ENCODE data around the gene NCOA5. TPM values are rescaled to one million over a fixed set of nuclear protein-coding genes. Genes with fewer than 3 reads are reported as not detected.

The NCOA5 gene
- total RNA-seq, 3 donors from 2014 or later (not counting 1 experiment from before 2014, with no cell fraction given), result 8.8 to 18.4 (median 18.0) TPM

DNA sequence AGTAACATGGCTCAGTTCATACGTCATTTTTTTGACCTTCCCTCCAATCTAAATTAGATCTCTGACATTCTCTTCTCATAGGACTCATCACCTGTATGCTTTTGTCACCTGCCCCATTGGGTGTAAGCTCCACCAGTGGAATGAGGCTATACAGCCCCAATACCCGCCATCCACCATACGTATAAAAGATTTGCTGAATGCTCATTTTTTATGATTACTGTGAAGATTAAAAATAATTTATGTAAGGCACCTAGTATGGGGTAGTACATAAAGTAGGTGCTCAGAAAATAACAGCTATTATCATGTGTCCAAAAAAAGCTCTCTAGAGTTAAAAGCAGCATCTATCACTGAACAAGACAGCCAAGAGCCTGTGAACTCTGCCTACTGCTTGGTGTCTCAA lies 24.1 kb downstream of the NCOA5 start:
- 100% methylated on average over 1 of the region's 3 CpGs for WGBS (ENCODE audit: insufficient coverage)
- Mint-ChIP-seq H3K36me3 (peaks cover 45% of the 10 kb centered on the region), H3K27ac (no peak overlapping the region), H3K4me3 (no peak overlapping the region), H3K4me1 (peaks cover 10 to 21% of the 10 kb centered on the region in 2 donors), H3K27me3 (ENCODE audit: low read depth in 2 of 2) (peaks cover 0 to under 1% of the 10 kb centered on the region in 2 donors), H3K9me3 (no peaks in the 10 kb centered on the region)
- DNase-seq (no peak), ATAC-seq (no peak)
- no peaks in the 10 kb centered on the region for H3K9me3 ChIP-seq (ENCODE audit: control insufficient read depth, insufficient read depth, low read length)
- peaks cover 7% of the 10 kb centered on the region for H3K4me1 ChIP-seq (ENCODE audit: control insufficient read depth, insufficient read depth, low read length)
- H3K36me3 ChIP-seq (ENCODE audit: control insufficient read depth, insufficient read depth, low read length), result peaks cover 93% of the 10 kb centered on the region
- no peaks in the 10 kb centered on the region for H3K27me3 ChIP-seq (ENCODE audit: control insufficient read depth, insufficient read depth, low read length)
- no peak overlapping the region for H3K27ac ChIP-seq (ENCODE audit: low read length)
- TF ChIP-seq, protein P1, sequence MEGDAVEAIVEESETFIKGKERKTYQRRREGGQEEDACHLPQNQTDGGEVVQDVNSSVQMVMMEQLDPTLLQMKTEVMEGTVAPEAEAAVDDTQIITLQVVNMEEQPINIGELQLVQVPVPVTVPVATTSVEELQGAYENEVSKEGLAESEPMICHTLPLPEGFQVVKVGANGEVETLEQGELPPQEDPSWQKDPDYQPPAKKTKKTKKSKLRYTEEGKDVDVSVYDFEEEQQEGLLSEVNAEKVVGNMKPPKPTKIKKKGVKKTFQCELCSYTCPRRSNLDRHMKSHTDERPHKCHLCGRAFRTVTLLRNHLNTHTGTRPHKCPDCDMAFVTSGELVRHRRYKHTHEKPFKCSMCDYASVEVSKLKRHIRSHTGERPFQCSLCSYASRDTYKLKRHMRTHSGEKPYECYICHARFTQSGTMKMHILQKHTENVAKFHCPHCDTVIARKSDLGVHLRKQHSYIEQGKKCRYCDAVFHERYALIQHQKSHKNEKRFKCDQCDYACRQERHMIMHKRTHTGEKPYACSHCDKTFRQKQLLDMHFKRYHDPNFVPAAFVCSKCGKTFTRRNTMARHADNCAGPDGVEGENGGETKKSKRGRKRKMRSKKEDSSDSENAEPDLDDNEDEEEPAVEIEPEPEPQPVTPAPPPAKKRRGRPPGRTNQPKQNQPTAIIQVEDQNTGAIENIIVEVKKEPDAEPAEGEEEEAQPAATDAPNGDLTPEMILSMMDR (IDR thresholded peaks at IDR 0.05), result no peak
- intact Hi-C loops (cut with micrococcal nuclease), result no loop called here
- H3K4me3 ChIP-seq (ENCODE audit: low read length), result no peak overlapping the region

- Mint-ChIP-seq H3K9me3 (no peaks in the 10 kb centered on the region), H3K36me3 (peaks cover 50% of the 10 kb centered on the region), H3K4me1 (peaks cover 17 to 28% of the 10 kb centered on the region in 2 donors), H3K27ac (no peak overlapping the region), H3K27me3 (ENCODE audit: low read depth in 2 of 2) (peaks cover 0 to 4% of the 10 kb centered on the region in 2 donors), H3K4me3 (no peak overlapping the region)
- intact Hi-C loops (cut with micrococcal nuclease), result no loop called here
- Histone ChIP-seq H3K27me3 (ENCODE audit: control insufficient read depth, insufficient read depth, low read length) (no peaks in the 10 kb centered on the region), H3K36me3 (ENCODE audit: control insufficient read depth, insufficient read depth, low read length) (peaks cover 87% of the 10 kb centered on the region), H3K9me3 (ENCODE audit: control insufficient read depth, insufficient read depth, low read length) (no peaks in the 10 kb centered on the region), H3K4me1 (ENCODE audit: control insufficient read depth, insufficient read depth, low read length) (peaks cover 14% of the 10 kb centered on the region), H3K4me3 (ENCODE audit: low read length) (no peak overlapping the region), H3K27ac (ENCODE audit: low read length) (no peak overlapping the region)
- DNase-seq (no peak), ATAC-seq (no peak)
- 97% methylated on average over 9 of the region's 9 CpGs for WGBS (ENCODE audit: insufficient coverage)
- TF ChIP-seq, protein P1 (IDR thresholded peaks at IDR 0.05), result no peak
Measured at GRCh38 chr20:46065006-46065405, 24.8 kb downstream of the NCOA5 start.

DNA sequence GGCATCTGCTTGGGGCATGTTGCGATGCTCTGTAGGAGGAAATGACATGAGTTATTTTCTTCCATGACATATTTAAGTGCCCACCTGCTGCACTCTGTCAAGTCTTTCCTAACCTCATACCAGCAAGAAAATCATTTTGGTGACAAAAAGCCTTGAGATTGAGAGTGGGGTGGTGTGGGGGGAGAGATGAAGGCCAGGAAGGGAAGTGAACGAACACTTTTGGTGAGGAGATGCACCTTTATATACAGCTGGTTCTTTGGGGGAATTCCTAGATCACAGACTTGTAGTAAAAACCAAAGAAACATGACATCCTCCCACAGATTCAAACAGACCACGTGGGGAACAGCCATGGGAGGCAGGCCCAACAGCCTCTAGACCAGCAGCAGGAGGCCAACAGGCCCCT lies 26.1 kb downstream of the NCOA5 start:
- WGBS (ENCODE audit: insufficient coverage), result 77% methylated on average over 3 of the region's 3 CpGs
- H3K27ac Mint-ChIP-seq, result no peak overlapping the region
- H3K4me1 Mint-ChIP-seq, result peaks cover 30 to 38% of the 10 kb centered on the region in 2 donors
- H3K4me3 Mint-ChIP-seq, result no peak overlapping the region
- no peak for ATAC-seq
- Histone ChIP-seq H3K36me3 (ENCODE audit: control insufficient read depth, insufficient read depth, low read length) (peaks cover 75% of the 10 kb centered on the region), H3K9me3 (ENCODE audit: control insufficient read depth, insufficient read depth, low read length) (no peaks in the 10 kb centered on the region), H3K27ac (ENCODE audit: low read length) (no peak overlapping the region), H3K4me3 (ENCODE audit: low read length) (no peak overlapping the region), H3K27me3 (ENCODE audit: control insufficient read depth, insufficient read depth, low read length) (peaks cover 4% of the 10 kb centered on the region), H3K4me1 (ENCODE audit: control insufficient read depth, insufficient read depth, low read length) (peaks cover 22% of the 10 kb centered on the region)
- no peaks in the 10 kb centered on the region for H3K9me3 Mint-ChIP-seq
- H3K36me3 Mint-ChIP-seq, result peaks cover 50% of the 10 kb centered on the region
- TF ChIP-seq, protein P1 (IDR thresholded peaks at IDR 0.05), result no peak
- H3K27me3 Mint-ChIP-seq (ENCODE audit: low read depth in 2 of 2), result peaks cover 8 to 16% of the 10 kb centered on the region in 2 donors
- intact Hi-C loops (cut with micrococcal nuclease), result no loop called here
- DNase-seq, result no peak

GRCh38 chr20:46063151-46063550 lies 26.6 kb downstream of the NCOA5 start:
- intact Hi-C loops (cut with micrococcal nuclease), result no loop called here
- Histone ChIP-seq H3K36me3 (ENCODE audit: control insufficient read depth, insufficient read depth, low read length) (peaks cover 70% of the 10 kb centered on the region), H3K9me3 (ENCODE audit: control insufficient read depth, insufficient read depth, low read length) (no peaks in the 10 kb centered on the region), H3K27me3 (ENCODE audit: control insufficient read depth, insufficient read depth, low read length) (peaks cover 9% of the 10 kb centered on the region), H3K4me1 (ENCODE audit: control insufficient read depth, insufficient read depth, low read length) (peaks cover 27% of the 10 kb centered on the region), H3K27ac (ENCODE audit: low read length) (no peak overlapping the region), H3K4me3 (ENCODE audit: low read length) (no peak overlapping the region)
- 95% methylated on average over 8 of the region's 8 CpGs for WGBS (ENCODE audit: insufficient coverage)
- H3K27me3 Mint-ChIP-seq (ENCODE audit: low read depth in 2 of 2), result peaks cover 9 to 19% of the 10 kb centered on the region in 2 donors
- no peak overlapping the region for H3K4me3 Mint-ChIP-seq
- ATAC-seq, result no peak
- TF ChIP-seq, protein P1 (IDR thresholded peaks at IDR 0.05), result no peak
- H3K36me3 Mint-ChIP-seq, result peaks cover 50% of the 10 kb centered on the region
- no peak for DNase-seq
- H3K9me3 Mint-ChIP-seq, result no peaks in the 10 kb centered on the region
- no peak overlapping the region for H3K27ac Mint-ChIP-seq
- peaks cover 32 to 43% of the 10 kb centered on the region in 2 donors for H3K4me1 Mint-ChIP-seq
